COR-L47 (cell line): ENCODE measurements around the gene MYH11.
A peak's percentile ranks its signal among the peaks of the same experiment; 100 is the strongest.

Experiments used
- DNase-seq: peaks from one replicate; lab custom pipeline; 2025; lab: John Stamatoyannopoulos, UW

Gene MYH11

GRCh38 chr16:15777533-15778203 lies 79.2 kb downstream of the MYH11 start:
- DNase-seq: peak; percentile 41

GRCh38 chr16:15776572-15776971 lies 80.3 kb downstream of the MYH11 start:
- no peak for DNase-seq

- no peak for DNase-seq
Observed at GRCh38 chr16:15775663-15776304, 81.0 kb downstream of the MYH11 start.

- DNase-seq: no peak
Observed at GRCh38 chr16:15775209-15775608, 81.6 kb downstream of the MYH11 start.

- no peak for DNase-seq
Observed at GRCh38 chr16:15773968-15774367, 82.9 kb downstream of the MYH11 start.

- no peak for DNase-seq
Observed at GRCh38 chr16:15772579-15773293, 84.1 kb downstream of the MYH11 start.

GRCh38 chr16:15771694-15772093 lies 85.1 kb downstream of the MYH11 start:
- no peak for DNase-seq

GRCh38 chr16:15770512-15770911 lies 86.3 kb downstream of the MYH11 start:
- DNase-seq: no peak

GRCh38 chr16:15770107-15770506 lies 86.7 kb downstream of the MYH11 start:
- DNase-seq: no peak

GRCh38 chr16:15769239-15769638 lies 87.6 kb downstream of the MYH11 start:
- no peak for DNase-seq

- DNase-seq: no peak
Observed at GRCh38 chr16:15768201-15768600, 88.6 kb downstream of the MYH11 start.

GRCh38 chr16:15766918-15767317 lies 89.9 kb downstream of the MYH11 start:
- no peak for DNase-seq

GRCh38 chr16:15765880-15766279 lies 90.9 kb downstream of the MYH11 start:
- DNase-seq: peak; percentile 23

- DNase-seq: no peak
Observed at GRCh38 chr16:15765116-15765515, 91.7 kb downstream of the MYH11 start.

GRCh38 chr16:15764112-15764511 lies 92.7 kb downstream of the MYH11 start:
- no peak for DNase-seq

GRCh38 chr16:15760129-15760528 lies 96.7 kb downstream of the MYH11 start:
- DNase-seq: no peak

- DNase-seq: no peak
Observed at GRCh38 chr16:15759070-15759469, 97.8 kb downstream of the MYH11 start.

GRCh38 chr16:15757630-15758251 lies 99.1 kb downstream of the MYH11 start:
- DNase-seq: no peak

GRCh38 chr16:15757077-15757386 lies 99.8 kb downstream of the MYH11 start:
- DNase-seq: no peak

GRCh38 chr16:15754821-15755534 lies 101.8 kb downstream of the MYH11 start:
- no peak for DNase-seq

- DNase-seq: no peak
Observed at GRCh38 chr16:15752717-15753488, 103.9 kb downstream of the MYH11 start.

- no peak for DNase-seq
Observed at GRCh38 chr16:15751940-15752339, 104.9 kb downstream of the MYH11 start.
